Liver (tissue), 3 donors: ENCODE data around the gene HSPA8.

Source experiments
- CTCF ChIP-seq: fragments of 150-350 bp; IDR thresholded peaks from 2 replicates; pipeline ENCODE4 v1.5.1; 2017; ENCODE audit warnings: improper control_type of control experiment, low read depth, low read length; ENCODE audit not compliant: missing input control
- EGR1 ChIP-seq, 2 donors: IDR thresholded peaks; 2 replicates each; pipeline ENCODE4 v1.6.1; 2016 to 2018; ENCODE audit warnings: antibody characterized with exemption in 2 of 2, low read depth in 2 of 2
- GABPA ChIP-seq, 2 donors: IDR thresholded peaks in 1 of 2; conservative IDR thresholded peaks in 1 of 2; 2 replicates each; pipeline ENCODE4 v1.6.1; 2016; ENCODE audit warnings: antibody characterized with exemption in 2 of 2, mild to moderate bottlenecking in 1 of 2, moderate library complexity in 1 of 2
- RAD21 ChIP-seq, 2 donors: IDR thresholded peaks; 2 replicates each; pipeline ENCODE4 v1.6.1; 2016; ENCODE audit warnings: antibody characterized with exemption in 2 of 2, mild to moderate bottlenecking in 2 of 2
- YY1 ChIP-seq: IDR thresholded peaks from 2 replicates; pipeline ENCODE4 v1.6.1; 2016; ENCODE audit warnings: antibody characterized with exemption, mild to moderate bottlenecking
- donor health status: healthy.
- donor health status: healthy.

DNA sequence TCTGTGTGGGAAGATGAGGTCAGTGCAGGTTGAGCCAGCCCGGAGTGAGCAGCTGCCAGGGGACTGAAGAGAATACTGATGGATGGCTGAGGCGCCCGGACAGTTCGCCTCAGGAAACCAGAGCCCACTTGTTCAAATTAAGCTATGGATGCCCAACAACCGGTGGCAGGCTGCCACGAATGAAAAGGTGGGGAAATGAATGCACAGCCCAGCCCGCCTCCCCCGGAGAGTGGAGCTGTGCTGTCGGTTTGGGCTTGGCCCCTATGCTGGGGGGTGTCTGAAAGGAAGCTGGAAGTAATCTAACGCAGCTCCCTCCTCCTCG, 21.9 kb downstream of the HSPA8 start:
- no peak for TF ChIP-seq YY1
- TF ChIP-seq RAD21 (IDR thresholded peaks at IDR 0.05), result no peak
- TF ChIP-seq CTCF, result no peak
- TF ChIP-seq EGR1 (IDR thresholded peaks at IDR 0.05; ENCODE audit: low read depth in 2 of 2), result no peak
- no peak for TF ChIP-seq GABPA (IDR thresholded peaks at IDR 0.05 in 1 of 2, conservative IDR thresholded peaks at IDR 0.05 in 1 of 2)
